Endothelial cell (in vitro differentiated cells): Measurements from ENCODE around the gene FHOD3. TPM values are rescaled to one million over a fixed set of nuclear protein-coding genes. Genes with fewer than 3 reads are reported as not detected.

ENCODE experiments used
- DNase-seq: peaks from one replicate; pipeline ENCODE4 v3.0.0; 2021; ENCODE audit warnings: low spot score
- H3K27ac Mint-ChIP-seq: one replicate; pipeline ENCODE4 v1.8.0; 2021; ENCODE audit warnings: mixed read lengths, inconsistent platforms; ENCODE audit not compliant: unreplicated experiment
- H3K27me3 Mint-ChIP-seq: one replicate; pipeline ENCODE4 v1.8.0; 2021; ENCODE audit warnings: mild to moderate bottlenecking, moderate library complexity, mixed read lengths, inconsistent platforms; ENCODE audit not compliant: unreplicated experiment
- H3K36me3 Mint-ChIP-seq: one replicate; pipeline ENCODE4 v1.8.0; 2021; ENCODE audit warnings: mild to moderate bottlenecking, low read depth, mixed read lengths, inconsistent platforms; ENCODE audit not compliant: unreplicated experiment
- H3K4me1 Mint-ChIP-seq: one replicate; pipeline ENCODE4 v1.8.0; 2021; ENCODE audit warnings: mild to moderate bottlenecking, mixed read lengths, inconsistent platforms; ENCODE audit not compliant: unreplicated experiment
- H3K4me3 Mint-ChIP-seq: one replicate; pipeline ENCODE4 v1.8.0; 2021; ENCODE audit warnings: mild to moderate bottlenecking, mixed read lengths, inconsistent platforms; ENCODE audit not compliant: unreplicated experiment
- H3K9me3 Mint-ChIP-seq: one replicate; pipeline ENCODE4 v1.8.0; 2021; ENCODE audit warnings: mixed read lengths, inconsistent platforms; ENCODE audit not compliant: unreplicated experiment
- total RNA-seq: library from RNA; stranded (reverse); fragmentation: NEBNext Ultra II Directional; extraction: Animal tissue kit (Norgen Biotek cat#: 25700); gene quantifications from one replicate; pipeline ENCODE4 v1.2.1, GENCODE V29; 2021; ENCODE audit not compliant: unreplicated experiment
- TF ChIP-seq, protein P1 (sequence below): fragments of 200-600 bp; sonication (generic); IDR thresholded peaks from one replicate; pipeline ENCODE4 v1.5.0; 2021; ENCODE audit warnings: antibody characterized with exemption; ENCODE audit not compliant: unreplicated experiment

FHOD3 gene
- total RNA-seq, 1 donor from 2014 or later = 0.67 TPM

GRCh38 chr18:36535202-36535935 lies 237.9 kb downstream of the FHOD3 start:
- TF ChIP-seq, protein P1, sequence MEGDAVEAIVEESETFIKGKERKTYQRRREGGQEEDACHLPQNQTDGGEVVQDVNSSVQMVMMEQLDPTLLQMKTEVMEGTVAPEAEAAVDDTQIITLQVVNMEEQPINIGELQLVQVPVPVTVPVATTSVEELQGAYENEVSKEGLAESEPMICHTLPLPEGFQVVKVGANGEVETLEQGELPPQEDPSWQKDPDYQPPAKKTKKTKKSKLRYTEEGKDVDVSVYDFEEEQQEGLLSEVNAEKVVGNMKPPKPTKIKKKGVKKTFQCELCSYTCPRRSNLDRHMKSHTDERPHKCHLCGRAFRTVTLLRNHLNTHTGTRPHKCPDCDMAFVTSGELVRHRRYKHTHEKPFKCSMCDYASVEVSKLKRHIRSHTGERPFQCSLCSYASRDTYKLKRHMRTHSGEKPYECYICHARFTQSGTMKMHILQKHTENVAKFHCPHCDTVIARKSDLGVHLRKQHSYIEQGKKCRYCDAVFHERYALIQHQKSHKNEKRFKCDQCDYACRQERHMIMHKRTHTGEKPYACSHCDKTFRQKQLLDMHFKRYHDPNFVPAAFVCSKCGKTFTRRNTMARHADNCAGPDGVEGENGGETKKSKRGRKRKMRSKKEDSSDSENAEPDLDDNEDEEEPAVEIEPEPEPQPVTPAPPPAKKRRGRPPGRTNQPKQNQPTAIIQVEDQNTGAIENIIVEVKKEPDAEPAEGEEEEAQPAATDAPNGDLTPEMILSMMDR = no peak
- Mint-ChIP-seq H3K4me3 (no peak overlapping the region), H3K27ac (no peak overlapping the region), H3K9me3 (no peaks in the 10 kb centered on the region), H3K36me3 (no peaks in the 10 kb centered on the region), H3K27me3 (no peaks in the 10 kb centered on the region), H3K4me1 (no peaks in the 10 kb centered on the region)
- no peak for DNase-seq

- Mint-ChIP-seq H3K4me1 (no peaks in the 10 kb centered on the region), H3K36me3 (no peaks in the 10 kb centered on the region), H3K9me3 (no peaks in the 10 kb centered on the region), H3K27ac (no peak overlapping the region), H3K27me3 (no peaks in the 10 kb centered on the region), H3K4me3 (no peak overlapping the region)
- no peak for DNase-seq
- TF ChIP-seq, protein P1 = no peak
Observed at GRCh38 chr18:36536426-36536825, 238.9 kb downstream of the FHOD3 start.

DNA sequence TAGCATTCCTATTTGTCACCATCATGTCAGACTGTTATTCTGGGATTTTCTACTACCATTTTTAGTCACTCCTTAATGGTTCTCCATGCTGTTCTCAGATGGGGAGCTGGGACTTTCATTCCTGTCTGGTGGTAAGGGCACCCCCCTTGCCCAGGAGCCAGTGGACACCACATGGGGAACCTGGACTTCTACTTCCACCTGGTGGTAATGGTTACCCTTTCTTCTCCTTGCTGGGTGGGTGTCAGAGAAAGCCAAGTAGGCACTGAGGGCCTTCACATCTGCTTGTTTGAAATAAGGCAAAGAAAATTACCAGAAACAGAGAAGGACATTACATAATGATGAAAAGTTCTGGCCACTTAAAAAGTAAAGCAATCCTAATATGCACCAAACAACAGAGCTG lies 239.8 kb downstream of the FHOD3 start:
- H3K27ac Mint-ChIP-seq = no peak overlapping the region
- H3K9me3 Mint-ChIP-seq = no peaks in the 10 kb centered on the region
- H3K27me3 Mint-ChIP-seq = no peaks in the 10 kb centered on the region
- H3K4me3 Mint-ChIP-seq = no peak overlapping the region
- TF ChIP-seq, protein P1 = no peak
- H3K4me1 Mint-ChIP-seq = no peaks in the 10 kb centered on the region
- DNase-seq = no peak
- H3K36me3 Mint-ChIP-seq = no peaks in the 10 kb centered on the region

DNA sequence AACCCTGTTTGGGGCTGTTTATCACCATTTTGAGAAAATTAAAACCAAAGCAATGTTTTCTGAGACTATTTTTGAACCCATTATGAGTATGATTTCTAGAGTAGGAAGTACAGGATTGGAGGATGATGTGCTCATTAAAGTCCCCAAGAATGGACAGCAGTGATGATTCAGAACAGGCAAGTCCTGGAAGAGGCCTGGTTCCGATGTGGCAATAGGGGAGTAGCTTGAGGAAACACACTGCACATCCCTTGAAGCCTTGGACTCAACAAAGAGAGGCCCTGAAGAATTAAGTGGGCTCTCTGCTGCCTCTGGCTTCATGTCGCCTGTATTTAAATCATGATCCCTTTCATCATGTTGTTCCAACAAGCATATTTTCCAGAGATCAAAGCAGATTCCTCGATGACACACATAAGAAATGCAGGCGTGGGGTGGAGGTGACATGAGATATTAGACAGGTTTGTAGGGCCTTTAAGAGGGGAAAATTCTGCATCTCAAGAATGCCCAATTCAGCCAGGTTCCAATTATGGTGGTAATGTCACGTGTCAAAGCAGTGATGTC lies 242.2 kb downstream of the FHOD3 start:
- Mint-ChIP-seq H3K27ac (no peak overlapping the region), H3K27me3 (no peaks in the 10 kb centered on the region), H3K9me3 (no peaks in the 10 kb centered on the region), H3K36me3 (no peaks in the 10 kb centered on the region), H3K4me3 (no peak overlapping the region), H3K4me1 (no peaks in the 10 kb centered on the region)
- no peak for DNase-seq
- TF ChIP-seq, protein P1 = no peak

DNA sequence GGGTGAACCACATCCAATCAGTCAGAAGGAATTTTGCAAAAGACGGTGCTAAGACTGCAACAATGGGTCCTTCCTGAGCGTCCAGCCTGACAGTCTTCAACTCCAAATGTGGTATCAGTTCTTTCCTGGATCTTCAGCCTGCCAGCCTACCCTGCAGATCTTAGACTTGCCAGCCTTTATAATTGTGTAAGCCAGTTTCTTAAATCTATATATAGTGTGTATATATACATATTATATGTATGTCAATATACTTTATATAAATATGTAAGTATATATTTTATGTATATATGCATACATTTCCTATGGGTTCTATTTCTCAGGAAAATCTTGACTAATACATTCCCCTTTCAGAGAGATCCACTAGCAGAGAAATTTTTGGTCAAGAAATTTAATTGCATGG lies 245.5 kb downstream of the FHOD3 start:
- TF ChIP-seq, protein P1 = no peak
- no peaks in the 10 kb centered on the region for H3K36me3 Mint-ChIP-seq
- no peaks in the 10 kb centered on the region for H3K9me3 Mint-ChIP-seq
- H3K4me3 Mint-ChIP-seq = no peak overlapping the region
- no peaks in the 10 kb centered on the region for H3K4me1 Mint-ChIP-seq
- H3K27me3 Mint-ChIP-seq = peaks cover 2% of the 10 kb centered on the region
- H3K27ac Mint-ChIP-seq = no peak overlapping the region
- DNase-seq = no peak
